ENCODE results near the gene TLCD2. TPM values are rescaled to one million over a fixed set of nuclear protein-coding genes. Genes with fewer than 3 reads are reported as not detected.

Gene TLCD2
- total RNA-seq, 2 donors from 2014 or later: 7.3 to 8.3 TPM

DNA sequence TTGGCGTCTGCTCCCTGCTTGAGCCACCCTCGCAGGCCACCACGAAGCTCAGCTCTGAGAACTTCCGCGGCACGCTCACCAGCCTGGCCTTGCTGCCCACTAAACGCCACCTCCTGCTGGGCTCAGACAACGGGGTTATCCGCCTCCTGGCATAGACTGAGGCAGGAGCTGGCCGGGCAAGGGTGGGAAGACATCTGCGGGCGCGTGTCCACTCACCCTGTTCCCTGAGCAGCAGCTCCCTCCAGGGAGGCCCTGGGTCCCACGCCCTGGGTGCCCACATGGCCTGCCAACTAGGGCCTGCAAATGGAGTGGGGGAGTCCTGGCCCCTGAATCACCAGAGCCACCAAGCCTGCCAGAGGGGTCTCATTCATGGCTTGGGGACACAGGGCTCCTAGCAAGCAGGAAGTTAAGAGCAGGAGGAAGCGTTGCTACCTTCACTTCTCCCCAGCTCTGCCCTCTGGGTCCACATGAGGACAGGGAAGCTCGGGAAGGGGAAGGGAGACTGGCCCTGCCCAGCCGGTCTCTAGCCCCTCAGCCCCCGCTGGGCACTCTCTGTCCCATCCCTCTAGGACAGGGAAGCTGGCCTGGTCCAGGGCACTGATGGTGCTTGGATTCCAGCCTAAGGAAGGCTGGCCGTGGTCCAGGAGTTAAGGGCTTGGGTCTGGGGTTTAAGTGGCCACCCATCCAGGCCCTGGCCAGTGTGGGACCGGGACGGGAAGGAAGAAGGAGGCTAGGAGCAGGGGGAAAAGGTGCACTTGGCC, 27.5 kb upstream of the TLCD2 start:
- H3K36me3 ChIP-seq: peaks cover 20% of the 10 kb centered on the region
- TF ChIP-seq, protein P1, sequence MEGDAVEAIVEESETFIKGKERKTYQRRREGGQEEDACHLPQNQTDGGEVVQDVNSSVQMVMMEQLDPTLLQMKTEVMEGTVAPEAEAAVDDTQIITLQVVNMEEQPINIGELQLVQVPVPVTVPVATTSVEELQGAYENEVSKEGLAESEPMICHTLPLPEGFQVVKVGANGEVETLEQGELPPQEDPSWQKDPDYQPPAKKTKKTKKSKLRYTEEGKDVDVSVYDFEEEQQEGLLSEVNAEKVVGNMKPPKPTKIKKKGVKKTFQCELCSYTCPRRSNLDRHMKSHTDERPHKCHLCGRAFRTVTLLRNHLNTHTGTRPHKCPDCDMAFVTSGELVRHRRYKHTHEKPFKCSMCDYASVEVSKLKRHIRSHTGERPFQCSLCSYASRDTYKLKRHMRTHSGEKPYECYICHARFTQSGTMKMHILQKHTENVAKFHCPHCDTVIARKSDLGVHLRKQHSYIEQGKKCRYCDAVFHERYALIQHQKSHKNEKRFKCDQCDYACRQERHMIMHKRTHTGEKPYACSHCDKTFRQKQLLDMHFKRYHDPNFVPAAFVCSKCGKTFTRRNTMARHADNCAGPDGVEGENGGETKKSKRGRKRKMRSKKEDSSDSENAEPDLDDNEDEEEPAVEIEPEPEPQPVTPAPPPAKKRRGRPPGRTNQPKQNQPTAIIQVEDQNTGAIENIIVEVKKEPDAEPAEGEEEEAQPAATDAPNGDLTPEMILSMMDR (IDR thresholded peaks at IDR 0.05): no peak
- ATAC-seq (ENCODE audit: insufficient number of reproducible peaks, low FRiP score, low read depth) (no peak), DNase-seq (ENCODE audit: low spot score) (no peak)
- no peaks in the 10 kb centered on the region for H3K27me3 ChIP-seq (replicated peaks; ENCODE audit: insufficient read depth)
- no peaks in the 10 kb centered on the region for H3K9me3 ChIP-seq
- H3K4me3 ChIP-seq: no peak overlapping the region
- H3K27ac ChIP-seq: no peak overlapping the region
- H3K4me1 ChIP-seq (ENCODE audit: control insufficient read depth in 1 of 2, low read depth in 2 of 2): peaks cover 0 to 5% of the 10 kb centered on the region in 2 donors

DNA sequence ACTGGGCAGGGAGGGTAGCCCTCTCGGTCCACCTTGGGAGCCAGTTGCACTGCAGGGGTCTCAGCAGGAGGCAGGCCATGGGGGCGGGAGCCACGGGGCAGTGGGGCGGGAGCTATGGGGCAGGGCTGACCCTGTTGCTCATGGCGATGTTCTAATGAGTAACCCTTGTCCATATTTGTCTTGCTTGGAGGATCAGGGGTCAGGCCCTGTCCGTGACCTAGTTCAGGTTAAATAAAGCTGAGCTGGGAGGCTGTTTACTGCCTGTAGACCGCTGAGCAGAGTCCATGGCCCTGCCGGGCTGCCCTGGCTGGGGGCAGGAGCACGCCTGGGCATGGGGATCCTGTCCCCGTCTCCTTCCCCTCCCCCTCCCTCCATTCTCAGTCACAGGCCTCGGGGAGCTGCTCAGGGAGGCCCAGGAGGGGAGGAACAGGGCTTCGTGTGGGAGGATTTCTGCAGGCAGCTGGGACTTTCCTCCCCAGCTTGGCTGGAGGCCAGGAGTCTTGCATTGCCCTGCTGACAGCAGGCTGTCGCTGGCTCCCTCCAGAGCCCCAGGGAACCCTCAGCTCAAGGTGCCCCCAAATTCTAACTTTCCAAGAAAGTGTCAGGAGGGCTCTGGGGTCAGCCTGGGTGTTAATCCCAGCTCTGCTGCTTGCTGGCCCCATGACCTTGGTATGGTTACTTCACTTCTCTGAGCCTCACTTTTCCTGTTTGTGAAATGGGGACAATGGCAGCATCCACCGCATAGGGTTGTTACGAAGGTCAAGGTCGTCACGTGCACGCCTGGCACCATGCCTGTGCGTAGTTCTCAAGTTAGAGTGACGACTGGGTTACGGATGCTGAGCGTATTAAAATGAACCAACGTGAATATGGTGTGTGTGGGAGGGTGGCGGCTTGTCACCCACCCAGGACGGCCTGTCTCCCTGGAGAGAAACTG, 26.4 kb upstream of the TLCD2 start:
- Histone ChIP-seq H3K4me3 (no peak overlapping the region), H3K9me3 (no peaks in the 10 kb centered on the region), H3K27ac (no peak overlapping the region), H3K27me3 (replicated peaks; ENCODE audit: insufficient read depth) (no peaks in the 10 kb centered on the region), H3K36me3 (peaks cover 22% of the 10 kb centered on the region), H3K4me1 (ENCODE audit: control insufficient read depth in 1 of 2, low read depth in 2 of 2) (peaks cover 0 to 5% of the 10 kb centered on the region in 2 donors)
- TF ChIP-seq, protein P1 (IDR thresholded peaks at IDR 0.05): no peak
- DNase-seq (ENCODE audit: low spot score) (no peak), ATAC-seq (ENCODE audit: insufficient number of reproducible peaks, low FRiP score, low read depth) (no peak)

DNA sequence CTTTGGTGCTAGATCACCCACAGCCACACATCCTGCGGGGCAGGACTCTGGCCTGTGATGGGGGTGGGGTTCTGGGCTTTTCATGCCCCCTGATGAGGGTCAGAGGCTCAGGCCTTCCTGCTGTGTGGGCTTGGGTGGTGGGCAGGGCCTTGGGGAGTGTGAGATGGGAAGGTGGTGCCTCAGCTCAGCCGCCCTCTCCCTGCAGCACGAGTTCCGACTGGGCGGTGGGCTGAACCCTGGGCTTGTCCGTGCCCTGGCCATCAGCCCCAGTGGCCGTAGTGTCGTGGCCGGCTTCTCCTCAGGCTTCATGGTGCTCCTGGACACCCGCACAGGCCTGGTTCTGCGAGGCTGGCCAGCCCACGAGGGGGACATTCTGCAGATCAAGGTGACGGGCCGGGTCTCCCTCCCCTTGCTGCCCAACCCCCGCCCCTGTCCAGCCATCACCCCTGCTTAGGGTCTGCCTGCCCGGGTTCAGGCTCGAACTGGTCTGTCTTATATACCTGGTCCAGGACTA, 25.7 kb upstream of the TLCD2 start:
- DNase-seq (ENCODE audit: low spot score): no peak
- TF ChIP-seq, protein P1 (IDR thresholded peaks at IDR 0.05): no peak
- no peaks in the 10 kb centered on the region for H3K27me3 ChIP-seq (replicated peaks; ENCODE audit: insufficient read depth)
- H3K9me3 ChIP-seq: no peaks in the 10 kb centered on the region
- peaks cover 22% of the 10 kb centered on the region for H3K36me3 ChIP-seq
- H3K27ac ChIP-seq: no peak overlapping the region
- H3K4me3 ChIP-seq: no peak overlapping the region
- ATAC-seq (ENCODE audit: insufficient number of reproducible peaks, low FRiP score, low read depth): no peak
- H3K4me1 ChIP-seq (ENCODE audit: control insufficient read depth in 1 of 2, low read depth in 2 of 2): peaks cover 0 to 5% of the 10 kb centered on the region in 2 donors

DNA sequence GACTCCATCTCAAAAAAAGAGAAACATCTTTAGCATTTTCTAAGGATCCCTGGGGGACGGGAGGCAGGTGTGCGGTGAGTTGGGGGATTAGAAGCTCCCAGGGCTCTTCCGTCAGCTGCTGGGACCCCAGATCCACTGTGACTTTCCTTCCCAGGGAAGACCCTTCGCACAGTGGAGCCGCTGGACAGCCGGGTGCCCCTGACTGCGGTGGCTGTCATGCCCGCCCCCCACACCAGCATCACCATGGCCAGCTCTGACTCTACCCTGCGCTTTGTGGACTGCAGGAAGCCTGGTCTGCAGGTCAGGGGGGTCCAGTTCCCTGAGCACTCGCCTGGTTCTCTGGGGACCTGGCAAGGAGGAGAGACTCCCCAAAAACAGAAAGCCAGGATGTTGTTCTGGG, 25.2 kb upstream of the TLCD2 start:
- Histone ChIP-seq H3K27me3 (replicated peaks; ENCODE audit: insufficient read depth) (no peaks in the 10 kb centered on the region), H3K36me3 (peaks cover 22% of the 10 kb centered on the region), H3K4me3 (no peak overlapping the region), H3K9me3 (no peaks in the 10 kb centered on the region), H3K27ac (no peak overlapping the region), H3K4me1 (ENCODE audit: control insufficient read depth in 1 of 2, low read depth in 2 of 2) (peaks cover 0 to 5% of the 10 kb centered on the region in 2 donors)
- ATAC-seq (ENCODE audit: insufficient number of reproducible peaks, low FRiP score, low read depth): no peak
- DNase-seq (ENCODE audit: low spot score): no peak
- TF ChIP-seq, protein P1 (IDR thresholded peaks at IDR 0.05): no peak

DNA sequence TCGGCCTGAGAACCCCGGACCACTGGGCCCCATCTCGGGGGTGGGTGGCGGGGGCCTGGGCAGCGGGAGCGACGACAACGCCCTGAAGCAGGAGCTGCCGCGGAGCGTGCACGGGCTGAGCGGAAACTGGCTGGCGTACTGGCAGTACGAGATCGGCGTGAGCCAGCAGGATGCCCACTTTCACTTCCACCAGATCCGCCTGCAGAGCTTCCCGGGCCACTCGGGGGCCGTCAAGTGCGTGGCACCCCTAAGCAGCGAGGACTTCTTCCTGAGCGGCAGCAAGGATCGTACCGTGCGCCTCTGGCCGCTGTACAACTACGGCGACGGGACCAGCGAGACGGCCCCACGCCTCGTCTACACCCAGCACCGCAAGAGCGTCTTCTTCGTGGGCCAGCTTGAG, 23.6 kb upstream of the TLCD2 start:
- Histone ChIP-seq H3K27me3 (replicated peaks; ENCODE audit: insufficient read depth) (no peaks in the 10 kb centered on the region), H3K27ac (no peak overlapping the region), H3K9me3 (no peaks in the 10 kb centered on the region), H3K36me3 (peaks cover 22% of the 10 kb centered on the region), H3K4me1 (ENCODE audit: control insufficient read depth in 1 of 2, low read depth in 2 of 2) (peaks cover 0 to 5% of the 10 kb centered on the region in 2 donors), H3K4me3 (no peak overlapping the region)
- no peak for ATAC-seq (ENCODE audit: insufficient number of reproducible peaks, low FRiP score, low read depth)
- TF ChIP-seq, protein P1 (IDR thresholded peaks at IDR 0.05): no peak
- no peak for DNase-seq (ENCODE audit: low spot score)

Data from thoracic aorta (tissue), 2 donors.